ENCODE data around the gene ZNF76.
"Not testable (repeated sequence)": the region's sequence is repeated elsewhere in the genome, so short reads cannot be mapped to it uniquely, and the experiment has no call there.

The ZNF76 gene

DNA sequence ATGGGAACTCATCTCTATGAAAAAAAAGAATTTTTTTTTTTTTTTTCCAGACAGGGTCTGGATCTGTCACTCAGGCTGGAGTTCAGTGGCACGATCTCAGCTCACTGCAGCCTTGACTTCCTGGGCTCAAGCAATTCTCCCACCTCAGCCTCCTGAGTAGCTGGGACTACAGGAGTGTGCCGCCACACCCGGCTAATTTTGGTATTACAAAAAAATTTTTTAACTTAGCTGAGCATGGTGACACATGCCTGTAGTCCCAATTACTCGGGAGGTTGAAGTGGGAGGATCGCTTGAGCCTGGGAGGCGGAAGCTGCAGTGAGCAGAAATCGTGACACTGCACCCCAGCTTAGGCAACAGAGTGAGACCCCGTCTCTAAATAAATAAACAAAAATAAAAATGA is 45.6 kb downstream of the ZNF76 start:
- peak; percentile 48 for DNase-seq

DNA sequence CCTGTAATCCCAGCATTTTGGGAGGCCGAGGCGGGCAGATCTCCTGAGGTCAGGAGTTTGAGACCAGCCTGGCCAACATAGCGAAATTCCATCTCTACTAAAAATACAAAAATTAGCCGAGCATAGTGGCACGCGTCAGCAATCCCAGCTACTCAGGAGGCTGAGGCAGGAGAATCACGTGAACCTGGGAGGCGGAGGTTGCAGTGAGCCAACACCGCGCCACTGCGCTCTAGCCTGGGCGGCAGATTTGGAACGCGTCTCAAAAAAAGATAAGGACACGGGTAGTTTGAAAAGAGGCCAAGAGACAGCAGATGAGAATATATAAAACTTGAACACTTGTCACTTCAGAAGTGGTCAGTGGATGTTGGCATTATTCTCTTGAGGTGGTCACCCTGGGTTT is 47.6 kb downstream of the ZNF76 start:
- DNase-seq, result not testable (repeated sequence)

DNA sequence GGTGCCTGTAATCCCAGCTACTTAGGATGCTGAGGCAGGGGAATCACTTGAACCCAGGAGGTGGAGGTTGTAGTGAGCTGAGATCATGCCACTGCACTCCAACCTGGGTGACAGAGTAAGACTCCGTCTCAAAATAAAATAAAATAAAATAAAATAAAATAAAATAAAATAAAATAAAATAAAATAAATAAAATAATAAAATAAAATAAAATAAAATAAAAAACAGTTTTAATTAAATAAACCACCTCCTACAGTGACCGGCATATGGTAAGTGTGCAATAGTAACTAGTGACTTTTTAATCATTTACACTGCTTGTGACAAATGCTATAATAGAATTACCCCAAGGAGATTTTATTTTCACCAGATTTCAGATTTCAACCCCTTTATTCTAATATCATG is 49.0 kb downstream of the ZNF76 start:
- DNase-seq, result not testable (repeated sequence)

DNA sequence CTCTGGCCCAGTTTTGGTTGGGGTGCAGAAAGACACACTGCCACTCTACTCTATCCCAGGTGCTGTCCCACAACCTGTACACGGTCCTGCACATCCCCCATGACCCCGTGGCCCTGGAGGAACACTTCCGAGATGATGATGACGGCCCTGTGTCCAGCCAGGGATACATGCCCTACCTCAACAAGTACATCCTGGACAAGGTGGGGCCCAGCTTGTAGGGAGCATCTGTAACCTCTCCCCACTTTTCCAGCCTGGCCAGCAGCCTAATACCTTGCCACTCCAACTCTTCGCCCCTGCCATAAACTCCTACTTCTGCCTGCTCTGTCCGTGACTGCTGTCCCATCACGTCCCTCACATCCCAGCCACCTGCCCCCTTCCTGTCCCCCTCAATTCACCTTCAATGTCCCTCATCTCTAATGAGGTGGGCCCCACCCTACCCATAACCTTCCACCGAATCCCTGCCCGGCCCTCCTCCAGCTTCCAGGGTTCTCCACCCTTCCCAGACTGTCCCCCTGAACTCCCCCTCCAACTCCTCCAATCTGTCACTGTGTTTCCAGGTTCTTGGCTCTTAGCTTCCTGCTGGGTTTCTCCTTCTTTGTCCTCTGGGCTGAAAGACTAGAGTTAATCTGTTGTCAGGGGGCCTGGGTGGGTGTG is 50.2 kb downstream of the ZNF76 start:
- no peak for DNase-seq

DNA sequence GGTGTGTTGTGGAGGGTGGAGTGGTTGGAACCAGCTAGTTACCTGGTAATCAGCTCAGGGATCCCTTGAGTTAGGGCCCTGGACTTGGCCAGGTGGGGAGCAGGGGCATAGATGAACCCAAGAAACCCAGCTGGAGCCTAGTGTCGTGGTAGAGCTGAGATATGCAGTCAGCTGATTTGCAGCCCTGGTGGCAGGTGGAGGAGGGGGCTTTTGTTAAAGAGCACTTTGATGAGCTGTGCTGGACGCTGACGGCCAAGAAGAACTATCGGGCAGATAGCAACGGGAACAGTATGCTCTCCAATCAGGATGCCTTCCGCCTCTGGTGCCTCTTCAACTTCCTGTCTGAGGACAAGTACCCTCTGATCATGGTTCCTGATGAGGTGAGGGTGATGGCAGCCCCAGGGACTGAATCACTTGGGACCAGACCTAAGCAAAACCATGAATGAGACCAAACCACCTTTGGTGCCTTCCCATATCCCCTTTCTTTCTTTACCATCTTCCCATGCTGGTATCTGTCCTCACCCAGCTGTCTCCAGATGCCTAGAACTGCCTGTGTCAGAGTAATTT is 50.8 kb downstream of the ZNF76 start:
- DNase-seq, result peak; percentile 48

DNA sequence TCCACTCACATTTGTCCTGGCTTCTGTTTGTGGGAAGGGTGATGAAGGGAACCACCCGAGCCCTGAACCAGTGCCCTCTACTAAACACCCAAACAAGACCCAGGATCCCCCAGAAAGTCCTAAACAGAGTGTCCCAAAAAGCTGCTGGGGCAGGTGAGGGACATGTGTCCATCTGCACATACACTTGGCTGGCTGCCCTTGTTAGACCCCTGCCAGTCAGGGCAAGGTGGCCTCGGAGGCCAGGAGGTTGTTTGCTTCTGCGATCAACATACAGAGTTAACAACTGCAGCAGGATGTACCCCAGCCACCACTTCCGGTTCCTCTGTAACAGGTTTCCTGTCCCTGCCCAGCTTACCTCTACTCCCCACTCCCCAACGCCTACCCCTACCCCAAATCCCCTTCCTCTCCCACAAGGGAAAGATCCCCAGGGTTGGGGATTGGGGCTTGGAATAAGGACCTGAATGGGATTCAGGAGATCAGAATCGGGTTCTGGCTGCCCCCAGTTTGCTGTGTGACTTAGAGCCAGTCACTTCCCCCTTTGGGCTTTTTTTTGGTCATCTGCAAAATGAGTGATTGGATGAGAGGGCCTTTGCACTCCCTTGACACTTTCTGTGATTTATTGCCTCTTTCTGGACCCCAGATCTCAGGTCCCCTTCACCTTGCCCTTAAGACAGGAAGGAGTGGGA is 52.0 kb downstream of the ZNF76 start:
- DNase-seq, result peak; percentile 61

DNA sequence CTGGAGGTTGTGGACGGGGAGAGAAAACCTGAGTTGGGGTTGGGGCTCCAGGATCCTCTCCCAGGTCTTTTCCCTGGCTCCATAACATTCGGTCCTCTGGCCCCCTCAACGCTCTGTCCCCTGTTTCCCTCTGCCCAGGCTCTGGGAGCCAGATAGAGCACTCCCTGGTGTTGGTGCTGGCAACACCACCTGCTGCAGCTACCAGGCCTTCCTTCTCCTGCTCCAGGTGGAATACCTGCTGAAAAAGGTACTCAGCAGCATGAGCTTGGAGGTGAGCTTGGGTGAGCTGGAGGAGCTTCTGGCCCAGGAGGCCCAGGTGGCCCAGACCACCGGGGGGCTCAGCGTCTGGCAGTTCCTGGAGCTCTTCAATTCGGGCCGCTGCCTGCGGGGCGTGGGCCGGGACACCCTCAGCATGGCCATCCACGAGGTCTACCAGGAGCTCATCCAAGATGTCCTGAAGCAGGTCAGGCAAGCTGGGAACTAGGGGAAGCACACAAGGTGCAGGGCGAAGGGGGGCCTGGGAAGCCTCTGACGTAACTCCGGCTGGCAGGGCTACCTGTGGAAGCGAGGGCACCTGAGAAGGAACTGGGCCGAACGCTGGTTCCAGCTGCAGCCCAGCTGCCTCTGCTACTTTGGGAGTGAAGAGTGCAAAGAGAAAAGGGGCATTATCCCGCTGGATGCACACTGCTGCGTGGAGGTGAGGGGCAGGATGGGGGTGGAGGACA is 52.7 kb downstream of the ZNF76 start:
- no peak for DNase-seq

DNA sequence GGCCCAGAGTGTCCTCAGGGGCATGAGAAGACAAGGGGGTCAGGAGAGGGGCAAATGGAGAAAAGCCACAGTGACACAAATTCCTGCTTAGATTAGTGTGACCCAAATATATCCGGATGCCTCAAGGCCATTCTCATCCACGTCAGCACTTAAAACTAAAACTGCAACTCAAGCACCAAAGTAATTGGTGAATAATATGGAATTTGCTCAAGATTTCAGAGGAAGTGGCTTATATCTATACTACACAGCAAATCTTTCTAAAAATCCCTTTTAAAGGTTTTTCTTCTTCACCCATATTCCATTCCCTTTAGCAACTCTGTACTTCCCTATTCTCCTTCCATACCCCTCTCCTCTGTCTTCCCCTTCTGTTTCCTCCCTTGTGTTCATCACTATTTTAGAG is 53.3 kb downstream of the ZNF76 start:
- no peak for DNase-seq

DNA sequence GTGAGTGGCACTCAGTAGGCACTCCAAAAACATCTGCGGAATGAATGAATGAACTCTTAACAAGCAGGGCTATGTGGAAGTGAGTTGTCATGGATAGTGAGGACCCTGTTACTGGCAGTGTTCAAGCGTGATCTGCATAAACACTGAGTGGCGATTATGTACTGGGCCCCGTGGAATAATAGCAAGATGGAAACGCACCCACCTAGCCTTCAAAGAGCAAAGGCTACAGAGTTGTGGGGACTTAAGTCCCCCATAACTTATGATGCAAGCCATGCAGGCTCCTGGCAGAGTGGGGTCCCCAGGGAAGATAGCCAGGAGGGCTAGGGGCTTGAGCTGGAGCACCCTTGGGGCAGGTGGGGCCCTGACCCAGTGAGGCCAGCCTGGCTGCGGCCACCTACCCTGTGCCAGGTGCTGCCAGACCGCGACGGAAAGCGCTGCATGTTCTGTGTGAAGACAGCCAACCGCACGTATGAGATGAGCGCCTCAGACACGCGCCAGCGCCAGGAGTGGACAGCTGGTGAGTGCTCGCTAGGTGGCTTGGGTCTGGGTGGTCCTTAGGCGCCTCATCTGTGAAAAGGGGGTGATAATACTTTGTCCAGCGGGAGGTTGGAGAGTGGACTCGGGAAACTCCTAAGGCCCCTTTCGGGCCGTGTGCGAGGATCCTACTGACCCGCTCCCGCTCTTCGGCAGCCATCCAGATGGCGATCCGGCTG is 58.1 kb downstream of the ZNF76 start:
- DNase-seq, result no peak

DNA sequence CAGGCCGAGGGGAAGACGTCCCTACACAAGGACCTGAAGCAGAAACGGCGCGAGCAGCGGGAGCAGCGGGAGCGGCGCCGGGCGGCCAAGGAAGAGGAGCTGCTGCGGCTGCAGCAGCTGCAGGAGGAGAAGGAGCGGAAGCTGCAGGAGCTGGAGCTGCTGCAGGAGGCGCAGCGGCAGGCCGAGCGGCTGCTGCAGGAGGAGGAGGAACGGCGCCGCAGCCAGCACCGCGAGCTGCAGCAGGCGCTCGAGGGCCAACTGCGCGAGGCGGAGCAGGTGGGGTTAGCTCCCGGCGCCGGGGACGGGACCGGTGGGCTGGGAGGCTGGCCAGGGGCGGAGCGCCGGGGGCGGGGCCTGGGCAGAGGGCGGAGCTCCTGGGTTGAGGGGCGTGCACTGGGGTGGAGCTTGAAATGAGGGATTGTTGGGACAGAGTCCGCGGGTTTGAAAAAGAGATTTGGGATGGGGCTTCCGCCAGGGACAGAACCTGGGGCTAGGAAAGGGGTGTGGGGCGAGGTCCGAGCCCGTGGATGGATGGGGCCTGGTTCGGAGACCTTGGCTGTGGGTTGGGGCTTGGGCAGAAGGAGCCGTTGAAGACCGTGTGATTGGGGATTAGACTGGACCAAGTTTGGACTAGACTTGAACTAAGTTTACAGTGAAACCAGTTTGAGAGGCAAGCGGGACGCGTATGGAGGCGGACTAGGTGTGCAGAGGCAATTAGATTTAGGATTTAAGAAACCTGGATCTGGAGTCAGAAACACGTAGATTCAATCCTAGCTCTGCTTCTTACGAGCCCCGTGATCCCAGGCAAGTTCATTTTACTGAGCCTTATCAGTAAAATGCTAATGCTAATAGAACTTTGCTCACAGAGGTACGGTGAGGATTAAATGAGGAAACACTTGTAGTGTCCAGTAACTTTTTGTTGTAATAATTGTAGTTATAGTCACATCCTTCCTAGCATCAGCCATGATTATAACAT is 58.9 kb downstream of the ZNF76 start:
- no peak for DNase-seq

DNA sequence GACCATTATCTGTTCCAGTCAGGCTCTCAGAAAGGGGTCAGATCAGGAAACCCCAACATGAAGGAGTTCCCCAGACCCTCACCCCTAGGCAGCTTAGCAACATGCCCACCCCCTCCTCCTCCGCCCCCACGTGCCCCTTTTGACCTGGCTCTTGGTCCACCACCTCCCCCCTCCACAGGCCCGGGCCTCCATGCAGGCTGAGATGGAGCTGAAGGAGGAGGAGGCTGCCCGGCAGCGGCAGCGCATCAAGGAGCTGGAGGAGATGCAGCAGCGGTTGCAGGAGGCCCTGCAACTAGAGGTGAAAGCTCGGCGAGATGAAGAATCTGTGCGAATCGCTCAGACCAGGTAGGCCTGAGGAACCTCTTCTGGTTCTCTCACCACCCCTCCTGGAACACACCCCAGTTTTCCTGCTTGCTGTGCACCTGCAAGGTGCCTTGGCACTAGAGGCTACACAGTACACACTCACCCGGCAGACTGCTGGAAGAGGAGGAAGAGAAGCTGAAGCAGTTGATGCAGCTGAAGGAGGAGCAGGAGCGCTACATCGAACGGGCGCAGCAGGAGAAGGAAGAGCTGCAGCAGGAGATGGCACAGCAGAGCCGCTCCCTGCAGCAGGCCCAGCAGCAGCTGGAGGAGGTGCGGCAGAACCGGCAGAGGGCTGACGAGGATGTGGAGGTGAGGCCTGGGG is 60.0 kb downstream of the ZNF76 start:
- no peak for DNase-seq

DNA sequence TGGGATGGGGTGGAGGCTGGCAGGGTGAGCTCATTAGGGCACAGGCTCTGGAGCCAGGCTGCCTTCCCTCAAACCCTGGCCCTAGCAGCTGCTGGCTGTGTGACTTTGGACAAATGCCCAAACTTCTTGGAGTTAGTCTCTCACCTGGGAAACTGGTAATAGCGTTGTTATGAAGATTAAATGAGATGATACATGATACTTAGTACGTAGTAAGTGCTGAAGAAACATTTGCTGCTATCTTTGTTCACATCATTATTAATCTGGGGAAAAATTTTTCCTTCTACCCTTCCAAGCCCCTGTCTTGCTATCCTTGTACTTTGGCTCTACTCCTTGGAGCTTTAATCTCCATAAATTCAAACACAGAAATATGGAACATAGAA is 60.5 kb downstream of the ZNF76 start:
- DNase-seq, result no peak

DNA sequence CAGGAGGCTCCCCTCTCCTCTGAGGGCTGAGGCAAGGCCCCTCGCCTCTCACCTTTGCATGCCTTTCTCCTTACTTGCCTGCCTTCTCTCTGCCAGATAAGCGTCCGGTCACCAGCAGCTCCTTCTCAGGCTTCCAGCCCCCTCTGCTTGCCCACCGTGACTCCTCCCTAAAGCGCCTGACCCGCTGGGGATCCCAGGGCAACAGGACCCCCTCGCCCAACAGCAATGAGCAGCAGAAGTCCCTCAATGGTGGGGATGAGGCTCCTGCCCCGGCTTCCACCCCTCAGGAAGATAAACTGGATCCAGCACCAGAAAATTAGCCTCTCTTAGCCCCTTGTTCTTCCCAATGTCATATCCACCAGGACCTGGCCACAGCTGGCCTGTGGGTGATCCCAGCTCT is 61.6 kb downstream of the ZNF76 start:
- no peak for DNase-seq

DNA sequence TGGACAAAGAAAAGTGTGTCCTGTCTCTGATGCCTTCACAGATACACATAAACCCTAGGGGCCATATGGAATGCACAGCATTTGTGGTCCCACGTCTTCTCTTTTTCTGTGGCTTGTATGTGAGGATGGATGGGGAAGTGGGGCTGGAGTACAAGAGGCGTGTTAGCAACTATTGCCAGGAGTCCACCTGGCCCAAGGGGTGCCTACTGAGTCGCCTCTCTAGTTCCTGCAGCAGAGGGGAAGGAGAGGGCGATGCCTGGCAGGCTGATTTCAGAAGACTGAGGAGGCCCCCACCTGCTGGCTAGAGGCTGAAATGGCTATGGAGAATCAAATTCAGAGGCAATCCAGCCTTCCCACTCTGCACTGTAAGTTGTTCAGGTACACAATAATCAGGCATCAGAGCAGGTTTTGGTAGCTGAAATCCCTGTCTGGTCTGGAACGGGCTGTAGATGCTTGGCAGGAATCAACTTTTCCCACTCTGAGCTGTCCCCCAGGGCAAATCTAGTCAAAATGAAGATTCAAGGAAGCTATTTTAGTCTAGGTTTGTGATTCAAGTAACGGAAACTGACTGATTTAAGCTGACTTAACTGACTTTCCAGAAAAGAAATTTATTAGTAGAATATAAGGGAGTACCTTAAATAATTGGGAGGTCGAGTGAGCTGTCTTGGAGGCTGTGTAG is 68.0 kb downstream of the ZNF76 start:
- DNase-seq, result peak; percentile 80

DNA sequence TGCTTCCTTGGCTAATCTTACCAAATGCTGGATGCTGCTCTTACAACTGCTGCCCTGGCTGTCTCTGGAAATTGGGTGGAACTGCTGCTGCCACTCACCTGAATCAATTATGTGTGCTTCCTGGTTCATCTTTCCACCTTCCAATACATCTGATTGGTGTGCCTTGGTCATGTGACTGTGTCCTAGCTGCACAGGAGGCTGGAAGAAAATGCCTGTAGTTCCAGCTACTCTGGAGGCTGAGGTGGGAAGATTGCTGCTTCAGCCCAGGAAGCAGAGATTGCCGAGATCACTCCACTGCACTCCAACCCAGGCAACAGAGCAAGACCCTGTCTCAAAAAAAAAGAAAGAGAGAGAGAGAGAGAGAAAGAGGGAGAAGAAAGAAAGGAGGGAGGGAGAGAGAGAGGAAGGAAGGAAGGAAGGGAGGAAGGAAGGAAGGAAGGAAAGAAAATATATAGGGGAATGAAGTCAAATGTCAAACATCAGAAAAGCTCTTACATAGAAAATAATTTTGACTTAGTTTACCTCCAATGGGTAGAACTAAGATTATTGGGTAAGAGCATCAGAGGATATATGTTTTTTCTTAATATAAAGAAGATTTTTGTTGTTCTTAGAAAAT is 68.7 kb downstream of the ZNF76 start:
- no peak for DNase-seq

DNA sequence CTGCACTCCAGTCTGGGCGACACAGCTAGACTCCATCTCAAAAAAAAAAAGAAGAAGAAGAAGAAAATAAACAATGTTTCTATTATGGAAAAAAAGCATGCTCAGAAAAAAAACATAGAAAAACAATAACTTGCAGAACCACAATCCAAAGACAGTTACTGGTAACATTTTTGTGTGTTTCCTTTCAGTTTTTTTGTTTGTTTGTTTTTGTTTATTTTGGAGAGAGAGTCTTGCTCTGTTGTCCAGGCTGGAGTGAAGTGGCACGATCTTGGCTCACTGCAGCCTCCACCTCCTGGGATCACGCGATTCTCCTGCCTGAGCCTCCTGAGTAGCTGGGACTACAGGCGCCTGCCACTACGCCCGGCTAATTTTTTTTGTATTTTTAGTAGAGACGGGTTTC is 69.4 kb downstream of the ZNF76 start:
- DNase-seq, result not testable (repeated sequence)

DNA sequence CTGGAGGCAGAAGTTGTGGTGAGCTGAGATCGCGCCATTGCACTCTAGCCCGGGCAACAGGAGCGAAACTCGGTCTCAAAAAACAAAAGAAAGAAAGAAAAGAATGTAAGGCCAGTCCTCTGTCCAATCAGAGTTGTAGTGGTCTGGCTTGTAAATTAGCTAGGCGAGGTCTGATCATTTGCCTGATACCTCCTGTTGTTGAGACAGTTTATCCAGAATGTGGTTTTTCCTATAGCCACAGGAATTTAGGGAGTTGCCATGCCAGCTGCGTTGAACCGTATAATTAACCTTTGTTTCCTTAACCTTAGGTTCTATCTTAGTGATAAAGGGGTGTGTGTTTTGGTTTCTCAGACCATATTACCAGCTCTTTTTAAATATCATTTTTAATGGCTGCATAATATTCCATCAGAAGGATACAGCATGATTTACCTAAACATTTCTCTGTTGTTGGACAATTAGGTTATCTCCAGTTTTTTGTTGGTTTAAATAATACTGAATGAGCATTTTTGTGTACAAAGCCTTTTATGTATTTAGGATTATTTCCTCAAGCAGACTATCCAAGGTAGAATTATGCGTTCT is 71.1 kb downstream of the ZNF76 start:
- DNase-seq, result no peak

DNA sequence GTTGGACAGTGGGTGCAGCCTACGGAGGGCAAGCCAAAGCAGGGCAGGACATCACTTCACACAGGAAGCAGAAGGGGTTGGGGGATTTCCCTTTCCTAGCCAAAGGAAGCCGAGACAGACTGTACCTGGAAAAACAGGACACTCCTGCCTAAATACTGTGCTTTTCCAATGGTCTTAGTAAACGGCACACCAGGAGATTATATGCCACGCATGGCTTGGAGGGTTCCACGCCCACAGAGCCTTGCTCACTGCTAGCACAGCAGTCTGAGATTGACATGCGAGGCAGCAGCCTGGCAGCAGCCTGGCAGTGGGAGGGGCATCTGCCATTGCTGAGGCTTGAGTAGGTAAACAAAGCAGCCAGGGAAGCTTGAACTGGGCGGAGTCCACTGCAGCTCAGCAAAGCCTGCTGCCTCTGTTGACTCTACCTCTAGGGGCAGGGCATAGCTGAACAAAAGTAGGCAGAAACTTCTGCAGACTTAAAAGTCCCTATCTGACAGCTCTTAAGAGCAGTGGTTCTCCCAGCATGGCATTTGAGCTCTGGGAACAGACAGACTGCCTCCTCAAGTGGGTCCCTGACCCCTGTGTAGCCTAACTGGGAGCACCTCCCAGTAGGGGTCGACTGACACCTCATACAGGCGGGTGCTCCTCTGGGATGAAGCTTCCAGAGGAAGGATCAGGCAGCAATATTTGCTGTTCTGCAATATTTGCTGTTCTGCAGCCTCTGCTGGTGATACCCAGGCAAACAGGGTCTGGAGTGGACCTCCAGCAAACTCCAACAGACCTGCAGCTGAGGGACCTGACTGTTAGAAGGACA is 72.7 kb downstream of the ZNF76 start:
- DNase-seq, result peak; percentile 56

DNA sequence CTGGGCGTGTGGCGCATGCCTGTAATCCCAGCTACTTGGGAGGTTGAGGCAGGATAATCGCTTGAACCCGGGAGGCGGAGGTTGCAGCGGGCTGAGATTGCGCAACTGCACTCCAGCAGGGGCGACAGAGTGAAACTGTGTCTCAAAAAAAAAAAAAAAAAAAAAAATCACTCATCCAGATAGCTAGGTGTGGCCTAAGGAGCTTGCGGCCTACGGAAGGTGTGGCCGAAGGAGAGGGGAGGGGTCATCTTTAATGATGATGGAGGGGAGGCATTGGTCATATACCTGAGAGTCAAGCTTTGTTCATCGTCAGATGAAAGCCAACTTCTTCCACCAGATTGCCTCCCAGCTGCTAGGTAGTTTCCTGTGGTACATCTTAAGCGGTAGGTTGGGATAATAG is 82.0 kb downstream of the ZNF76 start:
- DNase-seq, result no peak

Measured in stimulated activated CD4-positive, alpha-beta T cell treated with anti-CD3 and anti-CD28 coated beads, Interleukin-15, amount 100 ng/mL, for 24 hours (primary cell).